ENCODE data around the gene DBR1. TPM values are rescaled to one million over a fixed set of nuclear protein-coding genes. Genes with fewer than 3 reads are reported as not detected.

Gene DBR1
- total and polyA plus RNA-seq, 9 of the 15 experiments (the other 6 are each of a cell fraction or from before 2014, with no cell fraction given), result 2.7 to 14.1 (median 10.9) TPM

- intact Hi-C loops (cut with micrococcal nuclease) (no loop called here), in situ Hi-C loops (cut with MboI) (no loop called here)
- peak within 1 kb of the TSS; percentile 76 for H3K4me2 ChIP-seq (ENCODE audit: insufficient read depth, low read length)
- H3K36me3 ChIP-seq (ENCODE audit: control insufficient read depth, insufficient read depth, low read length), result no peaks in the 10 kb centered on the region
- peak within 1 kb of the TSS; percentile 93 for H2AFZ ChIP-seq (ENCODE audit: low read depth, low read length)
- no peak within 1 kb of the TSS for H3K27ac ChIP-seq (ENCODE audit: extremely low read depth, low read depth, low read length)
- H3K79me2 ChIP-seq (ENCODE audit: control insufficient read depth, insufficient read depth, low read length), result no peaks in the 10 kb centered on the region
- no peaks in the 10 kb centered on the region for H3K9me3 ChIP-seq (replicated peaks; ENCODE audit: control insufficient read depth, insufficient read depth, low read depth, low read length)
- FAIRE-seq, result no peak
- no peaks in the 10 kb centered on the region for H4K20me1 ChIP-seq (replicated peaks; ENCODE audit: control insufficient read depth, insufficient read depth, low read length)
- CTCF ChIA-PET (ENCODE audit: low intra/inter-chr PET ratio), result interaction anchor here (0.7 to 2.0 kb wide), 2 partner anchors 47 kb away, joined by 3 to 7 read pairs; no protein-coding TSS in a partner anchor
- peaks cover 2% of the 10 kb centered on the region for H3K9me1 ChIP-seq (ENCODE audit: control insufficient read depth, insufficient read depth, low read length)
- WGBS (ENCODE audit: insufficient coverage, low coverage, missing lambda C conversion rate), result 1% methylated on average over 41 of the region's 86 CpGs
- POLR2A ChIA-PET, result no interaction called here
- H3K27me3 ChIP-seq (ENCODE audit: control insufficient read depth in 2 of 2, insufficient read depth in 2 of 2, low read length in 2 of 2), result no peaks in the 10 kb centered on the region
- peak within 1 kb of the TSS; percentile 59 to 92; a peak in 3 of 4 replicates for H3K9ac ChIP-seq (ENCODE audit: insufficient read depth in 1 of 2, low read depth in 2 of 2, low read length in 2 of 2)
- ATAC-seq, result peak; percentile 98
- peaks cover 5 to 14% of the 10 kb centered on the region in 2 experiments; a peak in 4 of 5 replicates for H3K4me1 ChIP-seq (replicated peaks in 1 of 2; ENCODE audit: control insufficient read depth in 2 of 2, insufficient read depth in 2 of 2, low read length in 2 of 2)
- peak; percentile 57 to 64 (median 60) for DNase-seq (ENCODE audit: extremely low read depth in 1 of 4, low spot score in 3 of 4)
- BruUV-seq (replicated peaks), result no TSS peak
- peak within 1 kb of the TSS; percentile 63 for H3K4me3 ChIP-seq
- TF ChIP-seq U2AF1 (optimal IDR thresholded peaks at IDR 0.05; ENCODE audit: low read depth, low read length) (no peak), ZNF12 (CRISPR knock-in tag; IDR thresholded peaks at IDR 0.05) (no peak), CHD2 (IDR thresholded peaks at IDR 0.05; ENCODE audit: low read depth, low read length) (no peak), ZNF717 (CRISPR knock-in tag; IDR thresholded peaks at IDR 0.05) (no peak), SAFB (IDR thresholded peaks at IDR 0.05; ENCODE audit: borderline replicate concordance, low read depth, low read length) (peak; percentile 38; the same call in 1 of the 2 replicates), SETDB1 (IDR thresholded peaks at IDR 0.05; ENCODE audit: low read length) (no peak), BCLAF1 (IDR thresholded peaks at IDR 0.05; ENCODE audit: borderline replicate concordance in 1 of 2, control insufficient read depth in 1 of 2, low read depth in 2 of 2, low read length in 1 of 2) (no peak), HNRNPLL (IDR thresholded peaks at IDR 0.05; ENCODE audit: low read depth, low read length, poor library complexity, severe bottlenecking) (peak; percentile 34), FOSL1 (tag; conservative IDR thresholded peaks at IDR 0.05) (0 out of 2 replicates have a peak, but pooled peaks have one; percentile 24), GTF2E2 (tag; IDR thresholded peaks at IDR 0.05) (no peak)
Observed at GRCh38 chr3:138114988-138115971, 59.4 kb downstream of the DBR1 start, which contains the start of gene DZIP1L. DZIP1L (minus strand) TSS chr3:138115608; CDS start chr3:138103971, 11,637 bp downstream.

Data from K562 (cell line).